Femur (tissue), 1 donor: ENCODE results near the gene ZDHHC6.
"Not testable (repeated sequence)": the region's sequence is repeated elsewhere in the genome, so short reads cannot be mapped to it uniquely, and the experiment has no call there.

Source experiments
- DNase-seq: peaks from one replicate; pipeline ENCODE4 v3.0.0-alpha.2; 2017

Gene ZDHHC6

DNA sequence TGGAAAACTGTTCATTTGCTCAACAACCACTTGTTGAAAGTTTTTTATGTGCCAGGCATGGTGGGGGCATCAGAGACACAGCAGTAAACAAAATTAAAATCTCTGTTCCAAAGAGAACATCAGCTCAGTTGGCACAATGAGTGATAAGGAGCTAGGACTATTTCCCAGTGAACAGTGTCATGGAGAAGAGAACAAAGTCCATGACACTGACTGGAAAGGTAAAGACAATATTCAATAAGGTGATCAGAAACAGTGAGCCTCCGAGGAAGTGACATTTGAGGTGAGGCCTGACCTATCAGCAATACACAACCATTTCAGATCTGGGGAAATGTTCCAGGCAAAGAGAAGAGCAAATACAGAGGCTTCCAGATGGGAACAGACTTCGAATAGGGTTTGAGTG, 58.2 kb downstream of the ZDHHC6 start:
- no peak for DNase-seq

DNA sequence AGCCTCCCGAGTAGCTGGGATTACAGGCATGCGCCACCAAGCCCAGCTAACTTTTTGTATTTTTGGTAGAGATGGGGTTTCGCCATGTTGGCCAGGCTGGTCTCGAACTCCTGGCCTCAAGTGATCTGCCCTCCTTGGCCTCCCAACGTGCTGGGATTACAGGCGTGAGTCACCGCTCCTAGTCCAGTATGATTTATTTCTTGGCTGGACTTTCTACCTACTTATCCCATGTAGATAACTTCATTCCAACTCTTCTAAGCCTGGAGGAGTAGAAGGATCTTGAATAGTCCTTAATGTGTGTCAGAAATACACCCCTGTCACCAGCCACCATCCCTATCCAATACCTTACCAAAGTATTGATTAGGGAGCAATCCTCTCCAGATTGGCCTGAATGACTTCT, 58.7 kb downstream of the ZDHHC6 start:
- not testable (repeated sequence) for DNase-seq

DNA sequence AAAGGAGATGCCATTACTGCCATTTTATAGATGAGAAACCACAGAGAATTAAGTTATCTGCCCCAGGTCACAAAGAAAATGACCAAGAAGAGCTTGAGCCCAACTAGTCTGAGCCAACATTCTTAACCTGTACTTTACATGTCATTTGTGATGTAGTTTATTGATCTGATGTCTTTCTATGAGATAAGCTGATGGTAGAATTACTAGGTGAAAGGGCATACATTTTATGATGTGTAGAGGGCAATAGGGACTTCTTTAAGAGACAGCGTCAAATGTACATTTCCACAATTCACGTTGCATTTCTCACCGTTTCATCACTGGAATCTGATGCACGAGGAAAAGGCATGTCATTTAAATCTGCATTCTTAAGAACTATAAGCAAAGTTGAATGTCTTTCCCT, 61.5 kb downstream of the ZDHHC6 start:
- no peak for DNase-seq

DNA sequence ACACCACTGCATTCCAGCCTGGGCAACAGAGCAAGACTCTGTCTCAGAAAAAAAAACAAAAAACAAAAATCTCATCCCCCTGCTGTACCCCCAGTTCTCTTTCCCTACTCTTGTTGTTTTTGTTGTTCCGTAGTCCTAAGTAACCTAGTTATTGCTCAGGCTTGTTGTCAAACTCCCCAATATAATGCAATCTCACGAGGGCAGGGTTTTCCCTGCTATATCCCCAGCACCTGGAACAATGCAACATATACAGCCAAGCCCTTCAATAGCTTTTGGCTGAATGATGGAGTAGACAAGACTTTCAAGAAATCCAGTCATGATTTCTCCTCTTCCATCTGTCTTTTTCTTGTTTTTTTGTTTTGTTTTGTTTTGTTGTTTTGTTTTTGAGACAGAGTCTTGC, 62.6 kb downstream of the ZDHHC6 start:
- no peak for DNase-seq

DNA sequence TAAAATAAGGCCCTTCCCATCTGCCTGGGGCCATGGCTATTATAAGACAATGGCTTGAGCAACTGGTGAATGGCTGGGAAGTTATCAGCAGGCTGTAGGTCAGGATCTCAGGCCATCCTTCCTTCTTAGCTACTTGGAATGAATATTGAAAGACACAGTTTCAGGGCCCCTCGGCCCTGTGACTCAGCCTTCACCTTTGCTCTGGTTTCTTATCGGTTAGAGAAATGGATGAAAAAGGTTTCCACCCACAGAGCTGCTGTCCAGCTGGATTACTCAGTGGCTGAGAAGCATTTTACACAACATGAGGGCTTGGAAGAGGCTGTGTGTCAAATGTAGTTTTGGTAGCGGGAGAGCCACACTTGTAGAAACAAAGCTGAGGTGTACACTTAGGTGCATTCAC, 63.4 kb downstream of the ZDHHC6 start:
- DNase-seq: no peak

DNA sequence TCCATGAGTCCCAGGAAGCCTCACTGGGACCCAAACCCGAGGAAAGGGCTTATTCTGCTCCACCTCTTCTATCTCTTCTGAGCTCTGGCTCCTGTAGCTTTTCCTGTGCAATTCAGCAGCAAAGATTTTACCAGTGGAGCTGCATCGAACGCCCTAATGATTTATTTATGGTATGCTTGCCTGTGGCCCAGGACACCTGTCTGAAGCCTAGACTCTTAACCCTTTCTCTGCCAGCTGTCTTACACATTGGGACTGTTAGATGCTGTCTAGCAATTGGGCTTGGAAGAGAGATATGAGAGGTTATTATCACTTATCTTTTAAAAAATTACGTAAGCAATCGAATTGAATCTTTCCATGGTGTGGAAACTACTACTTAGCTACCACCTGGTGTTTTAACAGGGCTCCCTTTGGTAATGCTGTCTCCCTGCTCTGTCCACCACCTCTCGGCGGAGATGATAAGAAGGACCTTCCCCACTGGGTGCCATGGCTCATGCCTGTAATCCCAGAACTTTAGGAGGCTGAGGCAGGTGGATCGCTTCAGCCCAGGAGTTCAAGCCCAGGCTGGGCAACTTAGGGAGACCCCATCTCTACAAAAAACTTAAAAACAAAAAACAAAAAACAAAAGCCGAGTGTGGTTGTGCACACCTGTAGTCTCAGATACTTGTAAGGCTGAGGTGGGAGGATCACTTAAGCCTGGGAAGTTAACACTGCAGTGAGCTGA, 64.0 kb downstream of the ZDHHC6 start:
- no peak for DNase-seq
